ENCODE results near the gene CD83.

Gene CD83

GRCh38 chr6:14075095-14075503 lies 42.5 kb upstream of the CD83 start:
- H3K4me3 ChIP-seq (ENCODE audit: low read depth, low read length), result peak overlapping the region; percentile 56
- TF ChIP-seq, protein P1, sequence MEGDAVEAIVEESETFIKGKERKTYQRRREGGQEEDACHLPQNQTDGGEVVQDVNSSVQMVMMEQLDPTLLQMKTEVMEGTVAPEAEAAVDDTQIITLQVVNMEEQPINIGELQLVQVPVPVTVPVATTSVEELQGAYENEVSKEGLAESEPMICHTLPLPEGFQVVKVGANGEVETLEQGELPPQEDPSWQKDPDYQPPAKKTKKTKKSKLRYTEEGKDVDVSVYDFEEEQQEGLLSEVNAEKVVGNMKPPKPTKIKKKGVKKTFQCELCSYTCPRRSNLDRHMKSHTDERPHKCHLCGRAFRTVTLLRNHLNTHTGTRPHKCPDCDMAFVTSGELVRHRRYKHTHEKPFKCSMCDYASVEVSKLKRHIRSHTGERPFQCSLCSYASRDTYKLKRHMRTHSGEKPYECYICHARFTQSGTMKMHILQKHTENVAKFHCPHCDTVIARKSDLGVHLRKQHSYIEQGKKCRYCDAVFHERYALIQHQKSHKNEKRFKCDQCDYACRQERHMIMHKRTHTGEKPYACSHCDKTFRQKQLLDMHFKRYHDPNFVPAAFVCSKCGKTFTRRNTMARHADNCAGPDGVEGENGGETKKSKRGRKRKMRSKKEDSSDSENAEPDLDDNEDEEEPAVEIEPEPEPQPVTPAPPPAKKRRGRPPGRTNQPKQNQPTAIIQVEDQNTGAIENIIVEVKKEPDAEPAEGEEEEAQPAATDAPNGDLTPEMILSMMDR (IDR thresholded peaks at IDR 0.05; ENCODE audit: low read depth, low read length), result no peak

- TF ChIP-seq, protein P1 (IDR thresholded peaks at IDR 0.05; ENCODE audit: low read depth, low read length), result no peak
- no peak overlapping the region for H3K4me3 ChIP-seq (ENCODE audit: low read depth, low read length)
Measured at GRCh38 chr6:14077193-14077867, 40.2 kb upstream of the CD83 start.

DNA sequence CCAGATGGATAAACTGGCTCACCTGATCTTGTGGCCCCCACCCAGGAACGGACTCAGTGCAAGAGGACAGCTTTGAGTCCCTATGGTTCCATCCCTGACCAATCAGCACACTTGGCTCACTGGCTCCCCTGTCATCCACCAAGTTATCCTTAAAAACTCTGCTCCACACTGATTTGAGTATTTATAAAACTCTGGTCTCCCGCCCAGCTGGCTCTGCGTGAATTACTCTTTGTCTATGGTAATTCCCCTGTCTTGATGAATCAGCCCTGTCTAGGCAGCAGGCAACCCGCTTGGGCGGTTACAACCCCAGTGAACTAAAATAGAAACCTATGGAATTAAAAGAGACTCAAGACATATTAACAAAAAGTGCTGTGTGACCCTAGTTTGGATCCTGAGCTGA lies 38.1 kb upstream of the CD83 start:
- TF ChIP-seq, protein P1 (IDR thresholded peaks at IDR 0.05; ENCODE audit: low read depth, low read length), result no peak
- no peak overlapping the region for H3K4me3 ChIP-seq (ENCODE audit: low read depth, low read length)

GRCh38 chr6:14079971-14080370 lies 37.6 kb upstream of the CD83 start:
- TF ChIP-seq, protein P1 (IDR thresholded peaks at IDR 0.05; ENCODE audit: low read depth, low read length), result no peak

GRCh38 chr6:14081126-14081525 lies 36.4 kb upstream of the CD83 start:
- TF ChIP-seq, protein P1 (IDR thresholded peaks at IDR 0.05; ENCODE audit: low read depth, low read length), result no peak
- H3K4me3 ChIP-seq (ENCODE audit: low read depth, low read length), result no peak overlapping the region

More at GRCh38 chr6:14079971-14080370, 37.6 kb upstream of the CD83 start:
- no peak overlapping the region for H3K4me3 ChIP-seq (ENCODE audit: low read depth, low read length)

- H3K4me3 ChIP-seq (ENCODE audit: low read depth, low read length), result no peak overlapping the region
- TF ChIP-seq, protein P1 (IDR thresholded peaks at IDR 0.05; ENCODE audit: low read depth, low read length), result no peak
Measured at GRCh38 chr6:14082771-14083170, 34.8 kb upstream of the CD83 start.

DNA sequence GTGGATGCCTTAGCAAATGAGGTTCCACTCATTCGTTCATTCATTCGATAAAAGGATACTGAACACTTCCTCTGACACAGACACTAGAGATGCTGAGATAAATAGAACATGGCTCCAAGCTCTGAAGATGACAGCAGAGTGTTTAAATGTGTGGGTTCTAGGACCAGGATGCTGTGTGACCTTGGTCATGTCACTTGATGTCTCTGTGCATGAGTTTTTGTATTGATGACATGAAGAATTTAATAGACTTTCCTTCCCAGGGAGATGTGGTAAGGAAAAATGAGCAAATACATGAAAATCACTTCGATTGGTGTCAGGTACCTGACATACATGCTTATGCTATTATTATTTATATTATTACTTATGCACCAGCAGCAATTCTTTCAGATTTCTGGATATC lies 34.3 kb upstream of the CD83 start:
- TF ChIP-seq, protein P1 (IDR thresholded peaks at IDR 0.05; ENCODE audit: low read depth, low read length), result no peak
- no peak overlapping the region for H3K4me3 ChIP-seq (ENCODE audit: low read depth, low read length)

All from WI38 (cell line).